ENCODE measurements around the gene C1orf35. TPM values are rescaled to one million over a fixed set of nuclear protein-coding genes. Genes with fewer than 3 reads are reported as not detected.

Gene C1orf35
- total RNA-seq, 1 donor from 2014 or later = 27.5 TPM

- no peaks in the 10 kb centered on the region for H3K36me3 Mint-ChIP-seq (ENCODE audit: low read depth)
- H3K4me3 Mint-ChIP-seq = no peak overlapping the region
- H3K4me1 Mint-ChIP-seq = no peaks in the 10 kb centered on the region
- H3K27ac Mint-ChIP-seq = no peak overlapping the region
- intact Hi-C loops (cut with micrococcal nuclease) = no loop called here
- no peak for DNase-seq
- H3K9me3 Mint-ChIP-seq = no peaks in the 10 kb centered on the region
- H3K27me3 Mint-ChIP-seq = peaks cover 6% of the 10 kb centered on the region
These were observed 33.0 kb downstream of the C1orf35 start for GRCh38 chr1:228070173-228070572.

- DNase-seq = no peak
- Mint-ChIP-seq H3K27me3 (peaks cover 6% of the 10 kb centered on the region), H3K4me1 (no peaks in the 10 kb centered on the region), H3K9me3 (no peaks in the 10 kb centered on the region), H3K27ac (no peak overlapping the region), H3K4me3 (no peak overlapping the region), H3K36me3 (ENCODE audit: low read depth) (no peaks in the 10 kb centered on the region)
- intact Hi-C loops (cut with micrococcal nuclease) = no loop called here
These were observed 34.8 kb downstream of the C1orf35 start for GRCh38 chr1:228068359-228068758.

GRCh38 chr1:228066891-228067654 is 36.1 kb downstream of the C1orf35 start:
- Mint-ChIP-seq H3K36me3 (ENCODE audit: low read depth) (no peaks in the 10 kb centered on the region), H3K4me3 (no peak overlapping the region), H3K4me1 (no peaks in the 10 kb centered on the region), H3K27ac (no peak overlapping the region), H3K9me3 (no peaks in the 10 kb centered on the region), H3K27me3 (peaks cover 9% of the 10 kb centered on the region)
- intact Hi-C loops (cut with micrococcal nuclease) = no loop called here
- no peak for DNase-seq

GRCh38 chr1:228066416-228066815 is 36.7 kb downstream of the C1orf35 start:
- intact Hi-C loops (cut with micrococcal nuclease) = no loop called here
- no peak overlapping the region for H3K27ac Mint-ChIP-seq
- DNase-seq = no peak
- peaks cover 9% of the 10 kb centered on the region for H3K27me3 Mint-ChIP-seq
- H3K36me3 Mint-ChIP-seq (ENCODE audit: low read depth) = no peaks in the 10 kb centered on the region
- no peaks in the 10 kb centered on the region for H3K9me3 Mint-ChIP-seq
- H3K4me3 Mint-ChIP-seq = no peak overlapping the region
- no peaks in the 10 kb centered on the region for H3K4me1 Mint-ChIP-seq

- Mint-ChIP-seq H3K4me1 (peaks cover 4% of the 10 kb centered on the region), H3K9me3 (no peaks in the 10 kb centered on the region), H3K27me3 (peaks cover 16% of the 10 kb centered on the region), H3K4me3 (no peak overlapping the region), H3K27ac (no peak overlapping the region), H3K36me3 (ENCODE audit: low read depth) (no peaks in the 10 kb centered on the region)
- intact Hi-C loops (cut with micrococcal nuclease) = no loop called here
- DNase-seq = no peak
These were observed 37.4 kb downstream of the C1orf35 start for GRCh38 chr1:228065543-228066347.

- Mint-ChIP-seq H3K27me3 (peaks cover 19% of the 10 kb centered on the region), H3K27ac (no peak overlapping the region), H3K9me3 (no peaks in the 10 kb centered on the region), H3K4me3 (no peak overlapping the region), H3K4me1 (peaks cover 5% of the 10 kb centered on the region), H3K36me3 (ENCODE audit: low read depth) (no peaks in the 10 kb centered on the region)
- intact Hi-C loops (cut with micrococcal nuclease) = no loop called here
- DNase-seq = no peak
These were observed 38.2 kb downstream of the C1orf35 start for GRCh38 chr1:228064741-228065542.

- Mint-ChIP-seq H3K4me1 (peaks cover 5% of the 10 kb centered on the region), H3K27me3 (peaks cover 19% of the 10 kb centered on the region), H3K36me3 (ENCODE audit: low read depth) (no peaks in the 10 kb centered on the region), H3K27ac (no peak overlapping the region), H3K9me3 (no peaks in the 10 kb centered on the region), H3K4me3 (no peak overlapping the region)
- intact Hi-C loops (cut with micrococcal nuclease) = no loop called here
- no peak for DNase-seq
These were observed 38.8 kb downstream of the C1orf35 start for GRCh38 chr1:228064296-228064695.

- Mint-ChIP-seq H3K36me3 (ENCODE audit: low read depth) (no peaks in the 10 kb centered on the region), H3K27me3 (peaks cover 21% of the 10 kb centered on the region), H3K9me3 (no peaks in the 10 kb centered on the region), H3K4me3 (no peak overlapping the region), H3K4me1 (peaks cover 5% of the 10 kb centered on the region), H3K27ac (no peak overlapping the region)
- intact Hi-C loops (cut with micrococcal nuclease) = no loop called here
- DNase-seq = no peak
These were observed 39.6 kb downstream of the C1orf35 start for GRCh38 chr1:228063251-228064191.

- Mint-ChIP-seq H3K4me1 (peaks cover 5% of the 10 kb centered on the region), H3K27me3 (peaks cover 26% of the 10 kb centered on the region), H3K27ac (no peak overlapping the region), H3K9me3 (no peaks in the 10 kb centered on the region), H3K4me3 (no peak overlapping the region), H3K36me3 (ENCODE audit: low read depth) (no peaks in the 10 kb centered on the region)
- no peak for DNase-seq
- intact Hi-C loops (cut with micrococcal nuclease) = no loop called here
These were observed 40.3 kb downstream of the C1orf35 start for GRCh38 chr1:228062812-228063211.

GRCh38 chr1:228062085-228062791 is 40.9 kb downstream of the C1orf35 start:
- Mint-ChIP-seq H3K27ac (no peak overlapping the region), H3K36me3 (ENCODE audit: low read depth) (no peaks in the 10 kb centered on the region), H3K4me1 (peaks cover 5% of the 10 kb centered on the region), H3K4me3 (no peak overlapping the region), H3K9me3 (no peaks in the 10 kb centered on the region), H3K27me3 (peaks cover 26% of the 10 kb centered on the region)
- DNase-seq = no peak
- intact Hi-C loops (cut with micrococcal nuclease) = no loop called here

- Mint-ChIP-seq H3K4me1 (peaks cover 5% of the 10 kb centered on the region), H3K9me3 (no peaks in the 10 kb centered on the region), H3K27ac (no peak overlapping the region), H3K4me3 (peak overlapping the region; percentile 55), H3K36me3 (ENCODE audit: low read depth) (no peaks in the 10 kb centered on the region), H3K27me3 (peaks cover 29% of the 10 kb centered on the region)
- DNase-seq = no peak
- intact Hi-C loops (cut with micrococcal nuclease) = no loop called here
These were observed 41.6 kb downstream of the C1orf35 start for GRCh38 chr1:228061411-228062084.

GRCh38 chr1:228060458-228061190 is 42.5 kb downstream of the C1orf35 start:
- Mint-ChIP-seq H3K4me3 (peak overlapping the region; percentile 80), H3K27me3 (peaks cover 37% of the 10 kb centered on the region), H3K36me3 (ENCODE audit: low read depth) (no peaks in the 10 kb centered on the region), H3K27ac (no peak overlapping the region), H3K4me1 (peaks cover 5% of the 10 kb centered on the region), H3K9me3 (no peaks in the 10 kb centered on the region)
- intact Hi-C loops (cut with micrococcal nuclease) = no loop called here
- no peak for DNase-seq

Data from activated CD4-positive, alpha-beta T cell treated with anti-CD3 and anti-CD28 coated beads, Interleukin-2, amount 10 ng/mL, durations not matched to agents 24 days and 14 days (primary cell).